GM12878 (cell line): ENCODE measurements around the gene PPIF.
"Not testable (repeated sequence)": the region's sequence is repeated elsewhere in the genome, so short reads cannot be mapped to it uniquely, and the experiment has no call there.

ENCODE experiments used
- CHD1 ChIP-seq: IDR thresholded peaks from 2 replicates; pipeline ENCODE4 v1.6.1; 2012; ENCODE audit warnings: low read depth, low read length, improper control_type of control experiment
- ESRRA ChIP-seq: IDR thresholded peaks from 2 replicates; pipeline ENCODE4 v1.6.1; 2012; ENCODE audit warnings: mild to moderate bottlenecking, low read length, improper control_type of control experiment
- PML ChIP-seq: IDR thresholded peaks from 2 replicates; pipeline ENCODE4 v1.6.1; 2012; ENCODE audit warnings: low read length, inconsistent platforms

- TF ChIP-seq ESRRA, CHD1, PML: not testable (repeated sequence)
These were observed 9.3 kb upstream of the PPIF start for GRCh38 chr10:79337783-79338469.
